Erythroblast (primary cell): Measurements from ENCODE around the gene SETD6.
A peak's percentile ranks its signal among the peaks of the same experiment; 100 is the strongest.

Experiments used
- DNase-seq, 2 experiments: peaks; one replicate each; lab custom pipeline; 2025; lab: John Stamatoyannopoulos, UW
- GATA1 ChIP-seq: IDR thresholded peaks from 2 replicates; pipeline ENCODE4 v1.6.1; 2011; ENCODE audit warnings: low read depth, mild to moderate bottlenecking, control low read depth, low read length, moderate library complexity
- POLR2A ChIP-seq: IDR thresholded peaks from 2 replicates; pipeline ENCODE4 v1.6.1; 2011; ENCODE audit warnings: mild to moderate bottlenecking, low read length

Gene SETD6

GRCh38 chr16:58518083-58518979 is 3.0 kb downstream of the SETD6 start:
- DNase-seq, result no peak
- TF ChIP-seq GATA1 (no peak), POLR2A (no peak)

GRCh38 chr16:58518980-58519368 is 3.7 kb downstream of the SETD6 start:
- TF ChIP-seq POLR2A (no peak), GATA1 (no peak)
- DNase-seq, result no peak

GRCh38 chr16:58519707-58520106 is 4.4 kb downstream of the SETD6 start:
- DNase-seq, result no peak
- TF ChIP-seq POLR2A, result no peak
- no peak for TF ChIP-seq GATA1

- TF ChIP-seq POLR2A (no peak), GATA1 (no peak)
- no peak for DNase-seq
Measured at GRCh38 chr16:58530179-58530578, 14.9 kb downstream of the SETD6 start.

- no peak for DNase-seq
- TF ChIP-seq POLR2A (no peak), GATA1 (no peak)
Measured at GRCh38 chr16:58532414-58532813, 17.1 kb downstream of the SETD6 start.

GRCh38 chr16:58533751-58534470 is 18.6 kb downstream of the SETD6 start:
- TF ChIP-seq GATA1 (no peak), POLR2A (no peak)
- DNase-seq, result no peak

- DNase-seq, result peak in 1 of 2 experiments; percentile 22
- TF ChIP-seq GATA1 (no peak), POLR2A (no peak)
Measured at GRCh38 chr16:58535100-58535499, 19.8 kb downstream of the SETD6 start.

GRCh38 chr16:58536278-58536677 is 21.0 kb downstream of the SETD6 start:
- no peak for DNase-seq
- TF ChIP-seq GATA1 (no peak), POLR2A (no peak)

GRCh38 chr16:58537124-58537906 is 22.0 kb downstream of the SETD6 start:
- TF ChIP-seq GATA1, result no peak
- TF ChIP-seq POLR2A, result no peak
- DNase-seq, result no peak

- DNase-seq, result no peak
- TF ChIP-seq POLR2A, result no peak
Measured at GRCh38 chr16:58541711-58542110, 26.4 kb downstream of the SETD6 start.

GRCh38 chr16:58542291-58542690 is 27.0 kb downstream of the SETD6 start:
- DNase-seq, result no peak
- TF ChIP-seq POLR2A (no peak), GATA1 (no peak)

- TF ChIP-seq GATA1, result no peak
- TF ChIP-seq POLR2A, result no peak
- DNase-seq, result peak in 1 of 2 experiments; percentile 6
Measured at GRCh38 chr16:58543685-58544084, 28.4 kb downstream of the SETD6 start.

- TF ChIP-seq POLR2A (no peak), GATA1 (no peak)
- no peak for DNase-seq
Measured at GRCh38 chr16:58548378-58548777, 33.1 kb downstream of the SETD6 start.
